H1 (cell line): ENCODE measurements around the gene MLNR. TPM values are rescaled to one million over a fixed set of nuclear protein-coding genes. Genes with fewer than 3 reads are reported as not detected.

ENCODE experiments used
- CTCF ChIA-PET: fragments of 300-600 bp; sonication (Branson Sonifier 250); formaldehyde crosslinking; loops from one replicate; lab custom pipeline; 2021; ENCODE audit not compliant: partially characterized antibody; lab: Charles Lee
- POLR2A ChIA-PET: fragments of 300-600 bp; sonication (Branson Sonifier 250); formaldehyde crosslinking; loops from one replicate; lab custom pipeline; 2021; ENCODE audit warnings: inconsistent platforms; ENCODE audit not compliant: partially characterized antibody; lab: Charles Lee
- DNase-seq, 2 experiments: peaks; one replicate each; pipeline versions ENCODE4 v3.0.0 to v3.0.0-alpha.2; 2010 to 2022; ENCODE audit warnings: low spot score in 2 of 2, low read depth in 1 of 2, mixed read lengths in 1 of 2
- FAIRE-seq: peaks from 2 replicates; lab custom pipeline; 2011; peaks lifted over from hg19 to GRCh38; lab: Jason Lieb, UNC
- H2AFZ ChIP-seq: 2 replicates; pipeline ENCODE4 v1.8.1; 2012; ENCODE audit warnings: low read length, inconsistent platforms
- H2AK5ac ChIP-seq: 2 replicates; pipeline ENCODE4 v1.6.1; 2013; ENCODE audit warnings: low read depth, low read length
- H2BK120ac ChIP-seq: replicated peaks from 2 replicates; pipeline ENCODE3; 2013; ENCODE audit warnings: low read depth, low read length, inconsistent platforms
- H2BK12ac ChIP-seq: 2 replicates; pipeline ENCODE4 v1.6.1; 2013; ENCODE audit warnings: low read depth, low read length
- H2BK15ac ChIP-seq: 2 replicates; pipeline ENCODE4 v1.6.1; 2013; ENCODE audit warnings: low read length
- H2BK20ac ChIP-seq: 2 replicates; pipeline ENCODE4 v1.6.1; 2013; ENCODE audit warnings: low read length
- H2BK5ac ChIP-seq: 2 replicates; pipeline ENCODE4 v1.6.1; 2013; ENCODE audit warnings: low read depth, low read length
- H3K14ac ChIP-seq: 2 replicates; pipeline ENCODE4 v1.6.1; 2013; ENCODE audit warnings: inconsistent platforms; ENCODE audit not compliant: insufficient read length
- H3K18ac ChIP-seq: 2 replicates; pipeline ENCODE4 v1.6.1; 2013; ENCODE audit warnings: low read length; ENCODE audit errors: extremely low read depth
- H3K23ac ChIP-seq: 2 replicates; pipeline ENCODE4 v1.6.1; 2013; ENCODE audit warnings: inconsistent platforms; ENCODE audit not compliant: insufficient read length
- H3K23me2 ChIP-seq: 2 replicates; pipeline ENCODE4 v1.6.1; 2013; ENCODE audit warnings: low read depth, low read length
- H3K27ac ChIP-seq: 2 replicates; pipeline ENCODE4 v1.6.1; 2011; ENCODE audit warnings: low read depth, low read length, inconsistent platforms
- H3K27me3 ChIP-seq, 4 experiments: replicated peaks in 1 of 4; 1 replicate in 1 of 4; 2 replicates in 3 of 4; pipeline versions ENCODE4 v1.6.1 to v1.8.1; 2011 to 2013; ENCODE audit warnings: low read length in 3 of 4, mild to moderate bottlenecking in 3 of 4, inconsistent platforms in 2 of 4, mixed read lengths in 2 of 4, moderate library complexity in 1 of 4; ENCODE audit not compliant: control insufficient read depth in 3 of 4, insufficient read depth in 3 of 4; ENCODE audit errors: extremely low read depth in 1 of 4
- H3K36me3 ChIP-seq, 4 experiments: 2 replicates each; pipeline versions ENCODE4 v1.6.1 to v1.8.1; 2011 to 2013; ENCODE audit warnings: mild to moderate bottlenecking in 4 of 4, low read length in 3 of 4, moderate library complexity in 2 of 4, control low read depth in 1 of 4, inconsistent platforms in 1 of 4; ENCODE audit not compliant: insufficient read depth in 4 of 4, control insufficient read depth in 2 of 4
- H3K4ac ChIP-seq: replicated peaks from 2 replicates; pipeline ENCODE3; 2013; ENCODE audit warnings: low read length, low read depth, mixed read lengths, inconsistent platforms; ENCODE audit not compliant: insufficient read length
- H3K4me1 ChIP-seq, 4 experiments: replicated peaks in 1 of 4; 1 replicate in 1 of 4; 2 replicates in 3 of 4; pipeline versions ENCODE4 v1.6.1 to v1.8.1; 2011 to 2013; ENCODE audit warnings: low read length in 3 of 4, inconsistent platforms in 2 of 4, mixed read lengths in 1 of 4; ENCODE audit not compliant: insufficient read depth in 4 of 4, control insufficient read depth in 3 of 4
- H3K4me2 ChIP-seq, 2 experiments: 2 replicates each; pipeline versions ENCODE4 v1.6.1 to v1.8.1; 2011 to 2013; ENCODE audit warnings: low read depth in 2 of 2, low read length in 2 of 2, control low read depth in 1 of 2, inconsistent platforms in 1 of 2, mild to moderate bottlenecking in 1 of 2; ENCODE audit not compliant: insufficient read depth in 1 of 2
- H3K4me3 ChIP-seq, 4 experiments: fragments of 200-600, 300-600 bp in 1 of 4; sonication (generic), shearing (Covaris generic), sonication (Bioruptor Twin) in 1 of 4; 2 replicates each; pipeline versions ENCODE4 v1.5.1 to v1.8.1; 2011 to 2016; ENCODE audit warnings: low read length in 4 of 4, low read depth in 3 of 4, control low read depth in 2 of 4, inconsistent platforms in 2 of 4, mild to moderate bottlenecking in 2 of 4, mixed read lengths in 1 of 4, moderate library complexity in 1 of 4; ENCODE audit not compliant: insufficient read depth in 2 of 4; ENCODE audit errors: extremely low read depth in 1 of 4
- H3K56ac ChIP-seq: replicated peaks from 2 replicates; pipeline ENCODE3; 2013; ENCODE audit warnings: low read depth, mild to moderate bottlenecking, mixed read lengths, low read length, inconsistent platforms; ENCODE audit not compliant: insufficient read length
- H3K79me1 ChIP-seq: 2 replicates; pipeline ENCODE4 v1.6.1; 2013; ENCODE audit warnings: low read depth, low read length, control low read depth
- H3K79me2 ChIP-seq, 2 experiments: 2 replicates each; pipeline versions ENCODE4 v1.6.1 to v1.8.1; 2012 to 2013; ENCODE audit warnings: low read length in 2 of 2, mild to moderate bottlenecking in 2 of 2, inconsistent platforms in 1 of 2; ENCODE audit not compliant: insufficient read depth in 2 of 2, control insufficient read depth in 1 of 2
- H3K9ac ChIP-seq, 4 experiments: replicated peaks in 1 of 4; 1 replicate in 1 of 4; 2 replicates in 3 of 4; pipeline versions ENCODE4 v1.6.1 to v1.8.1; 2011 to 2013; ENCODE audit warnings: low read depth in 3 of 4, low read length in 3 of 4, control low read depth in 2 of 4, mild to moderate bottlenecking in 2 of 4, moderate library complexity in 2 of 4, inconsistent platforms in 1 of 4; ENCODE audit errors: extremely low read depth in 1 of 4
- H3K9me3 ChIP-seq, 2 experiments: 2 replicates each; pipeline versions ENCODE4 v1.6.1 to v1.8.1; 2012 to 2013; ENCODE audit warnings: mild to moderate bottlenecking in 2 of 2, moderate library complexity in 2 of 2, control low read depth in 1 of 2, inconsistent platforms in 1 of 2, low read depth in 1 of 2, low read length in 1 of 2, mixed read lengths in 1 of 2; ENCODE audit not compliant: insufficient read depth in 2 of 2
- H4K20me1 ChIP-seq, 2 experiments: replicated peaks in 1 of 2; 2 replicates each; pipeline versions ENCODE3 to v1.8.1; 2011 to 2013; ENCODE audit warnings: inconsistent platforms in 2 of 2, low read length in 2 of 2, mild to moderate bottlenecking in 1 of 2; ENCODE audit not compliant: insufficient read depth in 2 of 2, control insufficient read depth in 1 of 2
- H4K5ac ChIP-seq: 2 replicates; pipeline ENCODE4 v1.6.1; 2013; ENCODE audit warnings: low read length, low read depth, mixed read lengths, inconsistent platforms; ENCODE audit not compliant: insufficient read length
- H4K8ac ChIP-seq: 2 replicates; pipeline ENCODE4 v1.8.0; 2013; ENCODE audit warnings: mild to moderate bottlenecking, moderate library complexity, low read length, inconsistent platforms; ENCODE audit not compliant: insufficient read depth; ENCODE audit errors: extremely low read depth
- H4K91ac ChIP-seq: replicated peaks from 2 replicates; pipeline ENCODE3; 2013; ENCODE audit warnings: low read length, mixed read lengths, inconsistent platforms; ENCODE audit not compliant: insufficient read length
- KDM4A ChIP-seq: IDR thresholded peaks from one replicate; pipeline ENCODE4 v1.7.1; 2012; ENCODE audit warnings: low read depth, mild to moderate bottlenecking, moderate library complexity, low read length, inconsistent platforms; ENCODE audit not compliant: severe bottlenecking
- PHF8 ChIP-seq: fragments of 200-600 bp; sonication (generic); conservative IDR thresholded peaks from 2 replicates; pipeline ENCODE4 v1.7.1; 2012; ENCODE audit warnings: low read depth, mild to moderate bottlenecking, inconsistent platforms, low read length, moderate library complexity
- POLR2A ChIP-seq, 2 experiments: IDR thresholded peaks; 1 replicate in 1 of 2; 2 replicates in 1 of 2; pipeline ENCODE4 v1.6.1; 2011; ENCODE audit warnings: low read depth in 2 of 2, low read length in 2 of 2, mild to moderate bottlenecking in 2 of 2; ENCODE audit errors: control extremely low read depth in 1 of 2
- RNF2 ChIP-seq: fragments of 200-900, 300-1000 bp; sonication (generic); IDR thresholded peaks from 2 replicates; pipeline ENCODE4 v1.7.1; 2016; ENCODE audit warnings: borderline replicate concordance, low read depth, mild to moderate bottlenecking, antibody characterized with exemption, low read length; ENCODE audit not compliant: poor library complexity, severe bottlenecking; ENCODE audit errors: missing control alignments
- SIRT6 ChIP-seq: IDR thresholded peaks from one replicate; pipeline ENCODE4 v1.7.1; 2012; ENCODE audit warnings: low read length, inconsistent platforms
- SP2 ChIP-seq: IDR thresholded peaks from 2 replicates; pipeline ENCODE4 v1.6.1; 2012; ENCODE audit warnings: mild to moderate bottlenecking, low read length, inconsistent platforms
- whole genome bisulfite sequencing, 2 experiments: shearing (Covaris generic) in 1 of 2; methylation state at CpG; one replicate each; pipeline versions ENCODE4 v1.1.6 to v1.1.7; 2013 to 2015; ENCODE audit warnings: low lambda C conversion rate in 2 of 2, mixed read lengths in 2 of 2, inconsistent platforms in 1 of 2, low coverage in 1 of 2, missing lambda C conversion rate in 1 of 2; ENCODE audit not compliant: insufficient replicate concordance in 2 of 2, insufficient coverage in 1 of 2, insufficient read length in 1 of 2; ENCODE audit errors: extremely low coverage in 1 of 2, missing lambda C conversion rate in 1 of 2; 5-methylcytosine and 5-hydroxymethylcytosine counted together
- long read RNA-seq, 2 experiments: library from RNA in 1 of 2; library from capped mRNA in 1 of 2; stranded (forward); transcript quantifications; one replicate each; pipeline ENCODE4 v2.0.0, GENCODE V29; 2021; ENCODE audit warnings: inconsistent platforms in 1 of 2
- polyA minus RNA-seq, 3 experiments: library from RNA; depleted of rRNA, polyadenylated mRNA; stranded (reverse); fragments of >200 nt; gene quantifications; 1 replicate in 2 of 3; 2 replicates in 1 of 3; pipeline ENCODE4 v1.2.3, GENCODE V29; 2011
- polyA plus RNA-seq, 7 experiments: library from polyadenylated mRNA; depleted of rRNA in 3 of 7; stranded (reverse) in 5 of 7; unstranded in 2 of 7; fragments of >200 nt in 5 of 7; fragments of 200-250 nt in 2 of 7; gene quantifications; 1 replicate in 5 of 7; 2 replicates in 1 of 7; 4 replicates in 1 of 7; pipeline versions ENCODE4 v1.2.1 to v1.2.3, GENCODE V29; 2011 to 2013; ENCODE audit warnings: missing spikeins in 2 of 7, mixed read lengths in 2 of 7
- total RNA-seq: library from RNA; stranded (reverse); fragmentation: NEBNext Ultra II Directional; extraction: Animal tissue kit (Norgen Biotek cat#: 25700); gene quantifications from 2 replicates; pipeline ENCODE4 v1.2.1, GENCODE V29; 2021

Gene MLNR, protein sequence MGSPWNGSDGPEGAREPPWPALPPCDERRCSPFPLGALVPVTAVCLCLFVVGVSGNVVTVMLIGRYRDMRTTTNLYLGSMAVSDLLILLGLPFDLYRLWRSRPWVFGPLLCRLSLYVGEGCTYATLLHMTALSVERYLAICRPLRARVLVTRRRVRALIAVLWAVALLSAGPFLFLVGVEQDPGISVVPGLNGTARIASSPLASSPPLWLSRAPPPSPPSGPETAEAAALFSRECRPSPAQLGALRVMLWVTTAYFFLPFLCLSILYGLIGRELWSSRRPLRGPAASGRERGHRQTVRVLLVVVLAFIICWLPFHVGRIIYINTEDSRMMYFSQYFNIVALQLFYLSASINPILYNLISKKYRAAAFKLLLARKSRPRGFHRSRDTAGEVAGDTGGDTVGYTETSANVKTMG
- 0.24 TPM in 1 of 2 replicates, not detected in the other for total RNA-seq
- polyA plus RNA-seq (2011; rRNA removed) = 0.29 and 0.69 TPM in 2 replicates
- polyA plus RNA-seq (2011; cell fraction: cytosol; rRNA removed) = 0.16 TPM
- polyA plus RNA-seq (2011; cell fraction: nucleus; rRNA removed) = 0.30 TPM
- polyA plus RNA-seq (2012, experiment 1 of 2) = 0.13 to 0.24 TPM in 2 of 4 replicates, not detected in the others
- not detected for polyA plus RNA-seq (2012, experiment 2 of 2)
- polyA plus RNA-seq (2013, experiment 1 of 2) = 0.26 TPM
- 0.20 TPM for polyA plus RNA-seq (2013, experiment 2 of 2)
- polyA minus RNA-seq (2011; rRNA and poly(A)+ RNA removed) = 0.16 and 0.20 TPM in 2 replicates
- not detected for polyA minus RNA-seq (2011; cell fraction: cytosol; rRNA and poly(A)+ RNA removed)
- 1.2 TPM for polyA minus RNA-seq (2011; cell fraction: nucleus; rRNA and poly(A)+ RNA removed)
- long read RNA-seq, experiment 1, partial matches to known transcripts = 0 of 1 reads
- long read RNA-seq, experiment 1, other reads (novel, unspliced or antisense) = 1 of 1 reads
- long read RNA-seq, experiment 2 = 0 reads

DNA sequence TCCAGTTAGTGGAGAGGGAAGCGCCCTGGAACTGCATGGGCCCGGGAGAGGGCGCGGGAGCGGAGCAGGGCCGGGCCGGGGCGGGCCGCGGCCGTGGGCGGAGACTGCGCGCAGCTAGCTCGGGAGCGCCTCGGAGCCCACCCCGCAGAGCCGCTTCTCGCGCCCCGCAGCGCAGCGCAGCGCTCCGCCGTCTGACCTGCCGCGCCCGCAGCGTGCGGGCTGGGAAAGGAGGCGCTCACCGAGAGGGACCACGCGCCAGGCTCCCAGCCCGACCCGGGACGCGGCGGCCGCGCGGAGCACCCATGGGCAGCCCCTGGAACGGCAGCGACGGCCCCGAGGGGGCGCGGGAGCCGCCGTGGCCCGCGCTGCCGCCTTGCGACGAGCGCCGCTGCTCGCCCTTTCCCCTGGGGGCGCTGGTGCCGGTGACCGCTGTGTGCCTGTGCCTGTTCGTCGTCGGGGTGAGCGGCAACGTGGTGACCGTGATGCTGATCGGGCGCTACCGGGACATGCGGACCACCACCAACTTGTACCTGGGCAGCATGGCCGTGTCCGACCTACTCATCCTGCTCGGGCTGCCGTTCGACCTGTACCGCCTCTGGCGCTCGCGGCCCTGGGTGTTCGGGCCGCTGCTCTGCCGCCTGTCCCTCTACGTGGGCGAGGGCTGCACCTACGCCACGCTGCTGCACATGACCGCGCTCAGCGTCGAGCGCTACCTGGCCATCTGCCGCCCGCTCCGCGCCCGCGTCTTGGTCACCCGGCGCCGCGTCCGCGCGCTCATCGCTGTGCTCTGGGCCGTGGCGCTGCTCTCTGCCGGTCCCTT is at the start of gene MLNR:
MLNR (plus strand) TSS at position 303 of the 820 bp plus-strand sequence; CDS start at position 303, 0 bp downstream.
- Histone ChIP-seq H2AFZ (peak within 1 kb of the TSS; percentile 97; the same call in 1 of the 2 replicates), H2BK12ac (peak within 1 kb of the TSS; percentile 93; the same call in 1 of the 2 replicates), H4K91ac (peak within 1 kb of the TSS; percentile 54), H2BK120ac (peak within 1 kb of the TSS; percentile 58), H3K18ac (no peak within 1 kb of the TSS), H2BK5ac (no peak within 1 kb of the TSS; the same call in 1 of the 2 replicates), H4K5ac (no peak within 1 kb of the TSS), H3K79me2 (no peaks in the 10 kb centered on the region), H3K4me1 (peaks cover 0 to 15% (median 8%) of the 10 kb centered on the region in 4 experiments; a peak in 6 of 7 replicates), H3K4ac (peak within 1 kb of the TSS; percentile 92), H3K4me2 (peak within 1 kb of the TSS; percentile 77 to 80), H3K56ac (peak within 1 kb of the TSS; percentile 35), H3K23me2 (peaks cover 20% of the 10 kb centered on the region), H3K36me3 (peaks cover 0 to 4% (median 0%) of the 10 kb centered on the region in 4 experiments; a peak in 1 of 8 replicates), H2AK5ac (no peak within 1 kb of the TSS), H4K20me1 (peaks cover 0 to 2% of the 10 kb centered on the region in 2 experiments), H3K4me3 (peak within 1 kb of the TSS; percentile 34 to 61 (median 38)), H2BK15ac (peak within 1 kb of the TSS; percentile 65; the same call in 1 of the 2 replicates), H3K9me3 (no peaks in the 10 kb centered on the region), H3K27me3 (peaks cover 49 to 80% (median 75%) of the 10 kb centered on the region in 4 experiments), H3K27ac (no peak within 1 kb of the TSS), H3K79me1 (no peaks in the 10 kb centered on the region), H3K9ac (peak within 1 kb of the TSS in 2 of 4 experiments; percentile 25 to 40; a peak in 2 of 7 replicates), H3K23ac (no peak within 1 kb of the TSS), H4K8ac (peak within 1 kb of the TSS; percentile 82), H2BK20ac (no peak within 1 kb of the TSS), H3K14ac (no peak within 1 kb of the TSS)
- 5% methylated on average over 87 of the region's 111 CpGs; no CpG with 5 or more reads in 1 of the 2 experiments for WGBS, 2 experiments
- CTCF ChIA-PET = interaction anchor here (0.8 to 1.4 kb wide), 9 partner anchors 11 to 486 kb away, joined by 3 to 6 read pairs (median 4); no protein-coding TSS in a partner anchor
- POLR2A ChIA-PET = no interaction called here
- DNase-seq = peak in 1 of 2 experiments; percentile 81
- FAIRE-seq = no peak
- TF ChIP-seq SP2 (no peak), RNF2 (peak; percentile 73), POLR2A (IDR thresholded peaks at IDR 0.05; ENCODE audit: control extremely low read depth in 1 of 2, low read depth in 2 of 2, low read length in 2 of 2) (no peak), SIRT6 (no peak), KDM4A (peak; percentile 88), PHF8 (no peak)
